HG03097 (cell line): Measurements from ENCODE around the gene TACC2.

Source experiments
- ATAC-seq: cut with Tn5 transposase; IDR thresholded peaks from one replicate; pipeline ENCODE4 v1.9.1; 2021; ENCODE audit not compliant: unreplicated experiment, low FRiP score

TACC2 gene

DNA sequence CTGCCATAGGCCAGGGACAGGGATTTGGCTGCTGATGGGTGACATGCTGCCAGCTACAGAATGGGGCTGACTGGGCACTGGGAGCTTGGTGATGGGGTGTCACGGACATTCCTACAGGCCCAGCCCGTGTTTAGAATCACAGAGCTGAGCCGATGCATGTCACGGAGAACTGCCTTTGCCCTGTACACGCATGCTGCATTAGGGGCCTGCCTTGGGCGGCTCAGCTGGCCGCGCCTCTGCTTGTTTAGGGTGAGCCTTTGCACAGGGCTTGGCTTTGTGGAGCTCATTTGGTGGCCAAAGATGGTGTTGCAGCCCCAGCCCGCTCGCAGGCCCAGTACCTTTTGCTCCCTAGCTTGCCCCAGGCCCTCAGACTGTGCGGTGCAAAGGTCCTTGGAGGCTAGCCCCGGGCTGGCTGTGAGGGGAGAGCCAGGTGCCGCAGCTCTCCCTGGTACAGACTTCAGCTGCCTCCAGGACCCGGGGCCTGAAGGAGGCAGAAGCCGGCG lies 173.8 kb downstream of the TACC2 start:
- ATAC-seq = no peak

GRCh38 chr10:122163174-122164022 lies 174.4 kb downstream of the TACC2 start:
- no peak for ATAC-seq

DNA sequence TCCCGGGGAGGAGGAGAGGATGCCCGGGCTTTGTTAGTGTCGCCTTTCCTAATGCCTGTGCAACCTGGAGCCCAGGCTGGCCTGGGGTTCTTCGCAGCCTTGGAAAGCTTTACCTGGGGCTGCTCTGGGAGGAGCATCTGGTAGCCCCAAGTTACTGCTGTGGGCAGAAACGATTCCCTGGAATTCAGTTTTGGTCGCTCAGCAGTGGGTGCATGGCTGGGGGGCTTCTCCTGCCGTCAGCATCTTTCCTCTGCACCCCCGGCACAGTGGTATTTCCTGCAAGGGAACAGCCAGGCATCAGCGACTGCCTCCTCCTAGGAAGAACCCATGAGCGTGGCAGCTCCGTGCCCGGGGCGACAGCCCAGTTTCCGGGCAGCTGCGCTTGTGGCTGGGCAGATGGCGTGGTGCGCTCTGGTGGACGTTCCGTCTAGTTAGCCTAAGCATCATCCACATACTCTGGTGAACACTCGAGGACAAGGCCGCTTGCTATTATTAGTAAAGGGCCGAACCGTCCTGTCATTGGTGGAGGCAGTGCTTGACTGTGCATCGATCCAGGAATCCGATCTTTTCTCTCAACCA lies 175.1 kb downstream of the TACC2 start:
- ATAC-seq = no peak

GRCh38 chr10:122164815-122165483 lies 176.0 kb downstream of the TACC2 start:
- ATAC-seq = no peak

GRCh38 chr10:122165484-122166276 lies 176.7 kb downstream of the TACC2 start:
- no peak for ATAC-seq

GRCh38 chr10:122168101-122168500 lies 179.1 kb downstream of the TACC2 start:
- no peak for ATAC-seq

DNA sequence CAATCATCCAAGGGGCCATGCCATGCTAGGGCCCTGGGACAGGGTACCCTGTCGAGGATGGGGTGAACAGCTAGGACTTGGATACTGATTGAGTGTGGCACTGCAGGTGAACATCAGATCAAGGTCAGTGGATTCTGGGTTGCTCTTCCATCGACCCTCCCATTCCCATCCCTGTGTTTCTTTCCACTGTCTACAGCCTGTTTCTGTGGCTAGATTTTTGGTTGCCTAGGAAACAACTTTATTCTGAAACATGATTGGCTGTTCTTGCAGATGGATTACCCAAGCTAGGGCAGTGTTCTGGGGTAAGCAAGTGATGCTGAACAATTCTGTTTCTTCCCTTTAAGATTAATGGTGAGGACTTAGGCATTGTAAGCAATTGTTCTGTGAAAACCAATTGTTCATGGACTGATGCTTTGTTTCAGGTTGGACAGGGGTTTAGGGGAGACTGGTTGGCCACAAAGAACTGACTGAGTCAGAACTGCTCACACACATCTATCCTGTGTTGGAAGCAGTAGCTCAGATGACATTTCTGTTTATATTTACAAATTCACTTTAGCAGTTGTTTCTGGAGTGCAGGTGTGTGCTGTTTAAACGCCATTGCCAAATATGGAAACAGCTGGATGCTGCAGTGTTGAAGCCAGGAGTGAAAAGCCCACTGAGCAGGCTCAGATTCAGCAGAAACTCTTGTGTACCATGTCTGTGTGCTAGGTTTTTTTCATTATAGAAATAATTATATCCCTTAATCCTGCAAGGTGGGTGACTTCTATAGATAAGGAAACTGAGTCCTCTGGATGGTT lies 179.8 kb downstream of the TACC2 start:
- no peak for ATAC-seq

DNA sequence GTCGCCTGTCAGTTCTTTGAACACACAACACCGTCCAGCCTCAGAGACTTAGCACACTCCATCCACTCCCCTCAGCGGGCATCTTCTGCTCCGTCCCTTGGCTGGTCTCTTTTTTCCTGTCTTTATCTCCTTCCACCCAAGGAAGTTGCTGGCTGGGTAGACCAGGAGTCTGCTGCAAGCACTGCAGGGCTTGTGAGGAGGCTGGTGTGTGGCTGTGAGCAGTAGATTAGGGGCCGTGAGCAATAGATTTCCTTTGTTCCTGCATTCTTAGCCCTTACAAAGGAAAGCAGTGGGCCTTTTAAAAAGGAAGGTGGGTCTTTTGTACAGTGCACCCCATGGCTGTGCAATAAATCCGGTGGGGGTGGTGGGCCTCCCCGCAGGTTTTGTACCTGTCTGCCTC lies 181.8 kb downstream of the TACC2 start:
- ATAC-seq = no peak

GRCh38 chr10:122171302-122172075 lies 182.5 kb downstream of the TACC2 start:
- ATAC-seq = no peak

GRCh38 chr10:122172361-122173008 lies 183.5 kb downstream of the TACC2 start:
- ATAC-seq = no peak

DNA sequence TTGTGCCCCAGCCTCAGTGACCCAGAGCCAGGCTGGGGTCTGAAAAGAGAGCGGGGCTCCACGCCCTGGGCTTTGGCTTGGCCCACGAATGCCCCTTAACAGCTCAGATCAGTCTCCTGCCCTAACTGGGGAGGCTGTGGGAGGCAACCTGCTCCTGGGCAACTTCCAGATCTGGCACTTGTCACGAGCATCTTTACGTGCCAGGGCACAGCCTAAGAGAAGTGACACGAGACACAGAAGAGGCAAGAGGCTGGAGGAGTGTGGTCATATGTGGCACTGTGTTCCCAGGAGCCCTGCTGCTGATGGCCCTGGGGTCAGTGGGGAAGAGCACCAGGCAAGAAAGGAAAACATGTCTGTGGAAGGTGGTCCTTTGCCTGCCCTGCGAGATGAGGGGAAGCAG lies 184.4 kb downstream of the TACC2 start:
- ATAC-seq = no peak

GRCh38 chr10:122173766-122174435 lies 184.9 kb downstream of the TACC2 start:
- ATAC-seq = no peak

DNA sequence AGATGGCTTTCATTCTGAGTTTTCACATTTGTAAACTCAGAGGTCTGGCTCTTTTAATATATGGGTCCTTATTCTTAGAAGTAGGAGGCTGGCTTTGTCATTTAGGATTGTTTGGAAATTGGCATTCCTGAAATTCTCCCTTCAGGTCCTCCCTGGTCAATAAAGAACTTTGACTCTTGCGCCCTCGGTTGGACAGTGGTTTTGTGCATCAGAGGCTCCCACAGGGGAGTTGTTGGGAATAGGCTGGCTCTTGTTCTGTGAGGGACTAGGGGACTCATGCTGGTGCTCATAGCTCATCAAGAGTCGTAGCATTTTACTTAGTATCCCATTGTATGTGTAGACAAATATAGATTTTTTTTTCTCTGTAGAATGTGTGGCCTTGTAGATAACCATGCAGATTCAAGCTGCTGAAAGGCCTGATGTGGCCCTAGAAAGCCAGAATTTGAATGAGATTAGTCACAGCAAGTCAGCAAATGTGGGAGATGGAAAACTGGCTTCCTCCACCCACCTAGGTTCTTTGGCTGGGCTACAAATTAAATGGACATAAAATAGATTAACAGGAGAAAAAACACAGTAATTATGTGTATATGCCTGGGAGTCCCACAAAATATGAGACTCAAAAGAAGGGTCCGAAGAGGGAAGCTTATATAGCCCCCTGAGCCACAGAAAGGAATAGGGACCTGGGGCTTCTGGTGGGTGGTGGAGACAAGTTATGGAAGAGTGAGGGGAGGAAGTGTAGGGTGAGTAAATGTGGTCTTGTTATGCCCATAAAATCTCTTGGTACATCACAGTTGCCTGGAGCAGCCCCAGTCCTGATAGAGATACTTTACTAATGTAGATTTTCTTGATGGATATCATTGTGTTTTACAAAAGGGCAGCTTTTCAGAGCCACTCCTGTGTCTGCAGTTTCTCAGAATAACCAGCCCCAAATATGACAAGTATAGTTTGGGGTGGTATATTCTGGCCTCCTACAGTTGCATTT lies 187.6 kb downstream of the TACC2 start:
- no peak for ATAC-seq

GRCh38 chr10:122178655-122179054 lies 189.7 kb downstream of the TACC2 start:
- ATAC-seq = no peak

DNA sequence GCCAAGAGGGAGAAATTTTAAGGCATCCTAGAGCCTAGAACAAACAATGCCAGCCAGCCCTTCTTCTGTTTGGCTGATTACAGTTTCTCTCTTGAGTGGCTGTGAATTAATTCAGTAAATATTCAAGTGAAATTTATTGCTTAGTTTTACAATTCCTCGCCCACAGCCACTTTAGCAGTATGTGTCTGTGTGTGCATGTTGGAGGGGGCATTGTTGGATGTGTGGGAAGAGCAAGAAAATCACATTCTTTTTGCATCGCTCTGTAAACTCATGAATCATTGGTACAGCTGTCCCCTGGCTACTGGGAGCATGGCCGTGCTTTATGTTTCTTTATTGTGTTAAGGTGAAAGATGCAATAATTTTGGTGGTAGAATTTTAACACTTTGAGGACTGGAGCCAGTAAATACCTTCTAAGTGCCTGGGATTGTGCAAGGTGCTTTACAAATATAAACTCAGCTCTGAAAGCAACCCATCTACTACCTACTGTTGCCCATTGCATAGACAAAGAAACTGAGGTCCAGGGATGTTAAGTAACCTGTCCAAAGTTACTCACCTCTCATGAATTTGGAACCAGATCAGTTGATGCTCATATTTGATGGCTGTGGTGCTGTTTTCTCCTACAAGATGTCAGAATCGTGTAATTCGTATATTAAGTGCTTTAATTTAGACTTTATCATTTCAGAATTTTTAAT lies 192.2 kb downstream of the TACC2 start:
- no peak for ATAC-seq

DNA sequence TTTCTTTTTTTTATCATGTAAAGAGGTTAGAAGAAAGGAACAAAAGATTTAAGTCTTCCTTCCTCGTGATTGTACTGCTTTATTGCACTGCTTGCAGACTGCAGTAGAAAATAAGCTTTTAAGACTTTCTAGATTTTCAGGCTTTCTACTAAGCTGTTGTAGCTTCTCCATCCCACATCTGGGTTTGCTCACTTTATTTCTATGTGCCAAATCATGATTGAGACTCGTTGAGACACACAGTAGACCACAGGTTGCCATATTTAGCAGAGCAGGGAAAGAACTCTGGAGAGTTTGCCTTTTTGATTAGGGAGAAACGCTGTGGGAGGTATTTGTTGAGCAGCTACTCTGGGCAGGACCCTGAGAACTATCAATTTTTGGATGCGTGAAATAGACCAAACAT lies 192.9 kb downstream of the TACC2 start:
- no peak for ATAC-seq
